Adrenal gland (tissue), 5 donors: Measurements from ENCODE around the gene OR11H7.
"Not testable (repeated sequence)": the region's sequence is repeated elsewhere in the genome, so short reads cannot be mapped to it uniquely, and the experiment has no call there.

ENCODE experiments used
- CTCF ChIP-seq, 6 experiments: fragments of 450-650 bp in 4 of 6; fragments of 200-600 bp in 2 of 6; sonication (generic) in 1 of 6; IDR thresholded peaks; 1 replicate in 5 of 6; 2 replicates in 1 of 6; pipeline versions ENCODE4 v1.5.1 to v1.8.0; 2016 to 2021; ENCODE audit warnings: antibody characterized with exemption in 6 of 6, mild to moderate bottlenecking in 2 of 6, moderate library complexity in 1 of 6
- POLR2A ChIP-seq, 2 donors: fragments of 450-650 bp; IDR thresholded peaks; one replicate each; pipeline ENCODE4 v1.6.1; 2017; ENCODE audit warnings: antibody characterized with exemption in 2 of 2, mild to moderate bottlenecking in 2 of 2, moderate library complexity in 1 of 2
- donor health status: DM: no; HTN: no; CAD: no.

- TF ChIP-seq CTCF, POLR2A (IDR thresholded peaks at IDR 0.05): not testable (repeated sequence)
These were observed 6.6 kb downstream of the OR11H7 start for GRCh38 chr14:20235415-20235814.
